GM06990 (cell line): ENCODE measurements around the gene IFITM10.

ENCODE experiments used
- DNase-seq: peaks from one replicate; pipeline ENCODE4 v3.0.0-alpha.2; 2011; ENCODE audit not compliant: insufficient read length; ENCODE audit errors: extremely low read depth
- H3K27me3 ChIP-seq: replicated peaks from 2 replicates; pipeline ENCODE4 v1.6.0; 2011; ENCODE audit warnings: low read length; ENCODE audit not compliant: control insufficient read depth, insufficient read depth
- H3K36me3 ChIP-seq: 2 replicates; pipeline ENCODE4 v1.5.1; 2011; ENCODE audit warnings: low read length; ENCODE audit not compliant: control insufficient read depth, insufficient read depth
- H3K4me3 ChIP-seq: replicated peaks from 2 replicates; pipeline ENCODE4 v1.5.1; 2011; ENCODE audit warnings: low read depth, mild to moderate bottlenecking, control low read depth, low read length
- TF ChIP-seq, protein P1 (sequence below): IDR thresholded peaks from 2 replicates; pipeline ENCODE4 v1.5.1; 2011; ENCODE audit warnings: low read length, control low read depth, mild to moderate bottlenecking, inconsistent platforms; ENCODE audit not compliant: insufficient read depth, poor library complexity, severe bottlenecking

The IFITM10 gene

DNA sequence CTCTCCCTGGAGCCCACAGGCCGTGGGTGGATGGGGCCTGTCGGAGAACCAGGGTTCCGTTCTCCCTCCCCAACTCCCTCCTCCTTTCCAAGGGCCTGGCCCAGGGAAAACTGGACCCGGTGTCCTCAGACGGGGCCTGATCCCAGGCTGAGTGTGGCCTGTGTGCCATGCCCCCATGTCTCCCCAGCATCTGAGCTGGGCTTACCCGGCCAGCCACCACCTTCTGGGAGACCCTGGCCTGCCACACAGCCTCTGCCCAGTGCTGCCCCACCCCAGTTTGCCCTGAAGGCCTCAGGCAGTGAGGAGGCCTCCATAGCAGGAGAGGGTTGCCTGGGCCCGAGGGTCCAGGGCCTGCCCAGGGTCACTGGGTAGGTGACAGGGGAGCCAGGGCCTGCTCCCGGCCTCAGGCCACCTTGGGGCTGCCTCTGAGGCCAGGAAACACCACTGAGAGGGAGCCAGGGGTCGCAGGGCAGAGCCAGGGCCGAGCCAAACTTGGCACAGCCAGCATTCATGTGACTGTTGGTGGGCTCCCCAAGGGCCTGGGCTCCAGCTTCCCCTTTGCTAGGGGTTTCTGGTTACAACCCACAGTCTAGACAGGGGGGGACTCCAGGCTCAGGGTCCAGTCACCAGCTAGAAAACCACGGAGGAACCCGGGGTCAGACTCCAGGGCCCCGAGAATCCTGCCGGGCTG is 590 bp upstream of the IFITM10 start:
- no peaks in the 10 kb centered on the region; the same call in 1 of the 2 replicates for H3K27me3 ChIP-seq
- no peak overlapping the region for H3K4me3 ChIP-seq
- H3K36me3 ChIP-seq: no peaks in the 10 kb centered on the region; the same call in 1 of the 2 replicates
- TF ChIP-seq, protein P1, sequence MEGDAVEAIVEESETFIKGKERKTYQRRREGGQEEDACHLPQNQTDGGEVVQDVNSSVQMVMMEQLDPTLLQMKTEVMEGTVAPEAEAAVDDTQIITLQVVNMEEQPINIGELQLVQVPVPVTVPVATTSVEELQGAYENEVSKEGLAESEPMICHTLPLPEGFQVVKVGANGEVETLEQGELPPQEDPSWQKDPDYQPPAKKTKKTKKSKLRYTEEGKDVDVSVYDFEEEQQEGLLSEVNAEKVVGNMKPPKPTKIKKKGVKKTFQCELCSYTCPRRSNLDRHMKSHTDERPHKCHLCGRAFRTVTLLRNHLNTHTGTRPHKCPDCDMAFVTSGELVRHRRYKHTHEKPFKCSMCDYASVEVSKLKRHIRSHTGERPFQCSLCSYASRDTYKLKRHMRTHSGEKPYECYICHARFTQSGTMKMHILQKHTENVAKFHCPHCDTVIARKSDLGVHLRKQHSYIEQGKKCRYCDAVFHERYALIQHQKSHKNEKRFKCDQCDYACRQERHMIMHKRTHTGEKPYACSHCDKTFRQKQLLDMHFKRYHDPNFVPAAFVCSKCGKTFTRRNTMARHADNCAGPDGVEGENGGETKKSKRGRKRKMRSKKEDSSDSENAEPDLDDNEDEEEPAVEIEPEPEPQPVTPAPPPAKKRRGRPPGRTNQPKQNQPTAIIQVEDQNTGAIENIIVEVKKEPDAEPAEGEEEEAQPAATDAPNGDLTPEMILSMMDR: no peak
- DNase-seq: no peak

DNA sequence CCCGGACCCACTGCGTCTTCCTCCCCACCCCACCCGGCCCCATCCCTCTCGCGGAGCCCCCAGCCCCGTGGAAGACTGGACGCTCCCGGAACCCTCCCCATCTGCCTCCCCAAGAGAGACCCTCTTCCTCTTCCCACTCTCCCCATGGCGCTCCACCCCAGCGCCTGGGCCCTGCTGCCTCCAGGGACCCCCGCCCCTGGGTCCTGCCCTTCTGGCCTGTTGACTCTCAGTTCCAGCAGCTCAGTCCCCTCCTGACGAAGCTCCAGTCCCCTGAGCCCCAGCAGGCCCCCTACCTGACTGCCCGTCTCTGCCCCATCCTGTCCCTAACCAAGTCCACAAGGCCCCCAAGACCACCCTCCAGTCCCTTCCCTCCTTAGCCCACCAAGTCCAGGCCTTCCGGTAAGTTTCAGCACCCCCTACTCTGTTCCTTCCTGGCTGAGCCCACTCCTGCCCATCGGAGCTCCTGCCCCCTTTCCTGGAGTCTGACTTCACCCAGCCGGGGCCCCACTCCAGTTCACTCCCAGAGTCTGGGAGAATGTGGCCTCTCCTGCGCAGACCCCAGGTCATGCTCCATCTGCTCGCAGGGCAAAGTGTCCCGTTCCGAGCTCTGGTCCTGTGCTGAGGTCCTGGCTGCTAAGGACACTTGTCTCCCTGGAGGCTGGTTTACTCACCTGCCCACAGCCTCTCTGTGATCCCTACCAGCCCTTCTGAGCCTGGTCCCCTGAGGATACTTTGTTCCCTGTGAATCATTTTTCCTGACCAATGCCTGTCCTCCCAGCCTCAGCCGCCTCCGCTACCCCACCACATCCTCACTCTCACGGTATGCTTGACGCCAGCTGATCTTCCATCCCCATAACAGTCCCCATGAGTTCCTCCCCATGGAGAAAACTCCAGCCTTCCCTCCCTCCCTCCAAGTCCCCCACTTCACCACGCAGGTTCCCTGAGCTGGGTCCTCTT is 722 bp downstream of the IFITM10 start:
- H3K27me3 ChIP-seq: no peaks in the 10 kb centered on the region; the same call in 1 of the 2 replicates
- TF ChIP-seq, protein P1: no peak
- no peaks in the 10 kb centered on the region for H3K36me3 ChIP-seq
- DNase-seq: no peak
- H3K4me3 ChIP-seq: no peak overlapping the region

DNA sequence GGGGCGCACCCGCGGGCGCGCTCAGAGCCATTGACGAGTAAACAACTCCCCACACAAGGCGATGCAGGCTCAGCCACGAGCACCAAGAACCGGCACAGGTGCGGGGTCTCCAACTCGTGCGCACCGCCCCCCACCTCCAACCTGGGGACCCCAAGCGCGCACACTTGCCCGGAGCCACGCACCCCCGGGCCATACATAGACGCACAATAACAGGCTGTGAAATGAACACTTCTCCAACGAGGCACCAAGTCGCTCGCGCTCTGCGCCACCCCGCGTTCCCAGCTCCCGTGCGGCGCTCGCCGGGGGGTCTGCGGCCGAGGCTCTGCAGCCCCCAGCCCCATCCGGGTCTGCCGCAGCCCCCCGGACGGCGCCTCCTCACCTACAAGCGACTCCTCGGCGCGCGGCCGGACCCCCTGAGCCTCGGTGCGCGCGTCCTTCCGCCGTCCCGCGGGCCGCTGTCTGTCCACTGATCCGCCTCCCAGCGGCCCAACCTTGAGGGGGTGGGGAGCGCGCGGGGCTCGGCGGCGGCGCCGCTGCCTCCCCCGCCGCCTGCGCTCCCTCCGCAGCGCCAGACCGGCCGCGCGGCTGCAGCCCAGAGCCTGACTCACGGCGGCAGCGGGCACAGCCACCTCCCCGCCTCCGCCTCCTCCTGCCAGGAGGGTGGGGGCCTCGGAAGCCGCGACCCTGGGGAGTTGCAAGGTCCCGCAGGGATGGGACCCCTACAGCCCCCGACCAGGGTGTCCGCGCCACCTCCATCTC is 1.6 kb downstream of the IFITM10 start:
- Histone ChIP-seq H3K4me3 (no peak overlapping the region), H3K27me3 (no peaks in the 10 kb centered on the region; the same call in 1 of the 2 replicates), H3K36me3 (no peaks in the 10 kb centered on the region)
- no peak for DNase-seq
- TF ChIP-seq, protein P1: no peak

DNA sequence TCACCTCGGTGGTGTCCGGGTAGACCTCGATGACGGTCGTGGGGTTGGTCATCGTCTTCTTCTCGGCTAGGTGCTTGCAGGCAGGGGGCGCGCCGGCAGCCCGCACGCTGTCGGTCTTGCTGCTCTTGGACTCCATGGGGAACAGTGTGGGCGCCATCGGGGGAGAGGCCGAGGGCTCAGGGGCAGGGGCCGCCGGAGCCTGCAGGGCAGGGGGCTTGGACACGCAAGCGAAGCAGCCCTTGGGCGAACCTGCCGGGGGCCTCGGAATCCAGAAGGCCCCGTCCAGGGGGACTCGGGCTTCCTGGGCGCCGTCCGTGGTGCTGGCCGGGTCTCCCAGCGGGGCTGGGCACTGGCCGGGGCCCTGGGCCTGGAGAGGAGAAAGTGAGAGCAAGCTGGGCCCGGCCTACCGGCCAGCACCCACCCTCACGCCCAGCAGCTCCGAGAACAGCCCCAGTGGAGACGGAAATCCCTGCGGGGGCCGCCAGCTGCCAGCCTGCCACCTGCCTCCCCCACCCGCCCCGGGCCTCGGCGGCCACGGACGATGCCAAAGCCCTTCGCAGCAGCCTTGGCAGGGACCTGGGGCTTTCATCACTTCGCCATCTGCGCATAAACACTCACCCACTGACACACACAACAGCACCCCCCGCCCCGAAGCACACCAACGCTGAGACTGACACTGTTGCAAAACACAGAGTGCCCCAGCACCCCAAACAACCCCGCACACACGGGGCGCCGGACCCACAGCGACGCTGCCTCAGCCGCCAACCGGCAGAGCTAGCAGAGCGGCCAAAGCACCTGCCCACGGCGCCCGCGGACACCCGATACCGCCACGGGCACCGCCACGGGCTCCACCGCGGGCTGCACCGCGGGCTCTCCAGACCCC is 2.4 kb downstream of the IFITM10 start:
- no peak for DNase-seq
- Histone ChIP-seq H3K4me3 (no peak overlapping the region), H3K36me3 (no peaks in the 10 kb centered on the region), H3K27me3 (no peaks in the 10 kb centered on the region; the same call in 1 of the 2 replicates)
- TF ChIP-seq, protein P1: no peak
